Activated CD4-positive, alpha-beta T cell treated with anti-CD3 and anti-CD28 coated beads for 36 hours (primary cell): ENCODE results near the gene TMPRSS4. TPM values are rescaled to one million over a fixed set of nuclear protein-coding genes. Genes with fewer than 3 reads are reported as not detected.

Experiments used
- ATAC-seq: fragments of 200-7000 bp; cut with Tn5 transposase; one replicate; pipeline ENCODE4 v1.10.0; 2021; ENCODE audit warnings: mild to moderate bottlenecking, moderate library complexity
- CTCF ChIA-PET: fragments of 350-600 bp; sonication (Branson Sonifier 250); formaldehyde crosslinking; loops from one replicate; lab custom pipeline; 2021; ENCODE audit warnings: antibody characterized with exemption; lab: Charles Lee
- POLR2A ChIA-PET: fragments of 350-600 bp; sonication (Branson Sonifier 250); formaldehyde crosslinking; loops from one replicate; lab custom pipeline; 2021; ENCODE audit warnings: antibody characterized with exemption, inconsistent platforms; lab: Charles Lee
- DNase-seq: peaks from one replicate; pipeline ENCODE4 v3.0.0-alpha.2; 2020
- H3K27ac Mint-ChIP-seq: one replicate; pipeline ENCODE4 v1.8.0; 2021; ENCODE audit warnings: mixed read lengths
- H3K27me3 Mint-ChIP-seq: one replicate; pipeline ENCODE4 v1.8.0; 2021; ENCODE audit warnings: mixed read lengths
- H3K36me3 Mint-ChIP-seq: one replicate; pipeline ENCODE4 v1.8.0; 2021; ENCODE audit warnings: low read depth, mixed read lengths
- H3K4me1 Mint-ChIP-seq: one replicate; pipeline ENCODE4 v1.8.0; 2021; ENCODE audit warnings: mixed read lengths
- H3K4me3 Mint-ChIP-seq: one replicate; pipeline ENCODE4 v1.8.0; 2021; ENCODE audit warnings: mild to moderate bottlenecking, moderate library complexity, mixed read lengths
- H3K9me3 Mint-ChIP-seq: one replicate; pipeline ENCODE4 v1.8.0; 2021; ENCODE audit warnings: low read depth, mixed read lengths
- intact Hi-C, 2 experiments: fragments of 100-400 bp; cut with DNase I in 1 of 2; cut with micrococcal nuclease in 1 of 2; formaldehyde crosslinking; loops; one replicate each; pipeline versions ENCODE4 v1.14.2 to v1.15.1; 2022 to 2024; cut with DNase I, micrococcal nuclease
- total RNA-seq, 2 experiments: library from RNA; stranded (reverse); gene quantifications; one replicate each; pipeline ENCODE4 v1.2.3, GENCODE V29; 2021

The TMPRSS4 gene
- total RNA-seq, 2 experiments from 2014 or later: not detected

- CTCF ChIA-PET: interaction anchor here (0.6 kb wide), 1 partner anchor 13 kb away, joined by 3 read pairs; no protein-coding TSS in a partner anchor
- POLR2A ChIA-PET: interaction anchor here (0.6 to 0.7 kb wide), 2 partner anchors 165 to 420 kb away, joined by 7 to 15 read pairs; no protein-coding TSS in a partner anchor
- no peak overlapping the region for H3K4me3 Mint-ChIP-seq
- no peak overlapping the region for H3K27ac Mint-ChIP-seq
- no peaks in the 10 kb centered on the region for H3K36me3 Mint-ChIP-seq
- intact Hi-C loops: no loop called here
- H3K9me3 Mint-ChIP-seq: no peaks in the 10 kb centered on the region
- ATAC-seq (peak; percentile 78), DNase-seq (peak; percentile 20)
- H3K27me3 Mint-ChIP-seq: peaks cover 2% of the 10 kb centered on the region
- H3K4me1 Mint-ChIP-seq: no peaks in the 10 kb centered on the region
Observed at GRCh38 chr11:118126082-118126838, 49.4 kb downstream of the TMPRSS4 start.

DNA sequence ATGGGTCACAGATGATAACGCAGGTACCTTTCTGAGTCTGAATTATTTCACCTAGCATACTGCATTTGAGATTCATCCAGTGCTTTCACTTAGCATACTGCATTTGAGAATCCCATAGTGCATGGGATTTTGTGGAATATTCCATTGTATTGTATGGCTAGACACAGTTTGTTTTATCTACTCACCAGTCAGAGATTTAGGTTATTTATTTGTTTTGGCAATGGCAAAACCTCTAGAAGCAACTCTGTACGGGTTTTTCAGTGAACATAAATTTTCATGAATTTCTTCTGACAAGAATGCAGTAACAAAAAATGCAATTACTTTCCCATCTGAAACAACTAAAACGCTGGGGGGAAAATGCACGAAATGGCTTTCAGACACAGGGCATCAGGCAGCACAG is 51.4 kb downstream of the TMPRSS4 start:
- Mint-ChIP-seq H3K36me3 (no peaks in the 10 kb centered on the region), H3K4me1 (no peaks in the 10 kb centered on the region), H3K4me3 (no peak overlapping the region), H3K27me3 (no peaks in the 10 kb centered on the region), H3K9me3 (no peaks in the 10 kb centered on the region), H3K27ac (no peak overlapping the region)
- DNase-seq (no peak), ATAC-seq (no peak)
- POLR2A ChIA-PET: no interaction called here
- CTCF ChIA-PET: no interaction called here
- intact Hi-C loops: no loop called here

DNA sequence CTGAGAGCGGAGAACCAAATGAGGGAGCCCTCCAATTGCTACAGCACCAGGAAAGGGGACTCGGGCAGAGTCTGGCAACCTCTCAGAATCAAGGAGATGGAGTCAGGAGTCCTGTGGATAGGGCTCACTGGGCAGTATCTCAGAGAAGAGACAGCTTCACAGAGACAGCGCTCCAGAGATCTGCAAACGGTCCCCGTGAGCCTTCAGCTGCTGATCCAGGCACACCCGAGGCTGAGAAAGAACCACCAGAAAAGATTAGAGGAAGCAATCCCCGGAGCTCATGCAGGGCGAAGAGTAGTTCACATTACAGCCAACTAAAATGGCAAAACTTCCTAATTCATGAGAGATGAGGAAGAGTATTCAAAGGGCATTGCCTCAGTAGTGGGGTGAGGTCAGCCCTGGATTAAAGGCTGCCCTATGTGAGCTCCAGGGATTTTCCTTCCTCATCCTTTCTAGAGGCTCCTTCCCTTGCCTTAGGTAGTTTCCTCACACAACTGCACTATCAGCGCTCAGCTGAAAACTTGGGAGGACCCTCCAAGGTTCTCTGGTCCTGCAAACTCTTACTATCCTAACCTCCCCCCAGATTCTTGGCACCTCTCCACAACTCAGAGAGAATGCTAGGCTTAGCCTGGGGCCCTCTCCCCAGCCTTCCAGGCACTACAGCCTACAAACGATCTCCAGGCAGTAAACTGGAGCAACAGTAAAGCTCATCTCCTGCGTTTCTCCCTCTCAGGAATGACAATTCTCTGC is 52.0 kb downstream of the TMPRSS4 start:
- CTCF ChIA-PET: interaction anchor here (0.8 kb wide), 1 partner anchor 181 kb away, joined by 3 read pairs; no protein-coding TSS in a partner anchor
- no peak for ATAC-seq
- intact Hi-C loops: no loop called here
- H3K27me3 Mint-ChIP-seq: no peaks in the 10 kb centered on the region
- H3K27ac Mint-ChIP-seq: no peak overlapping the region
- no peaks in the 10 kb centered on the region for H3K9me3 Mint-ChIP-seq
- no peaks in the 10 kb centered on the region for H3K36me3 Mint-ChIP-seq
- no peak overlapping the region for H3K4me3 Mint-ChIP-seq
- POLR2A ChIA-PET: no interaction called here
- no peak for DNase-seq
- H3K4me1 Mint-ChIP-seq: no peaks in the 10 kb centered on the region

GRCh38 chr11:118129471-118130172 is 52.7 kb downstream of the TMPRSS4 start:
- CTCF ChIA-PET: interaction anchor here (0.7 to 1.0 kb wide), 3 partner anchors 41 to 182 kb away, joined by 3 to 4 read pairs (median 3); no protein-coding TSS in a partner anchor

GRCh38 chr11:118132385-118133151 is 55.7 kb downstream of the TMPRSS4 start:
- Mint-ChIP-seq H3K27me3 (no peaks in the 10 kb centered on the region), H3K36me3 (no peaks in the 10 kb centered on the region), H3K4me1 (no peaks in the 10 kb centered on the region), H3K9me3 (no peaks in the 10 kb centered on the region), H3K27ac (no peak overlapping the region), H3K4me3 (no peak overlapping the region)
- no peak for ATAC-seq
- POLR2A ChIA-PET: no interaction called here
- CTCF ChIA-PET: interaction anchor here (0.7 to 1.0 kb wide), 2 partner anchors 16 to 60 kb away, joined by 3 read pairs; no protein-coding TSS in a partner anchor
- intact Hi-C loops: no loop called here
- DNase-seq: no peak

More at GRCh38 chr11:118129471-118130172, 52.7 kb downstream of the TMPRSS4 start:
- Mint-ChIP-seq H3K27ac (no peak overlapping the region), H3K4me1 (no peaks in the 10 kb centered on the region), H3K36me3 (no peaks in the 10 kb centered on the region), H3K9me3 (no peaks in the 10 kb centered on the region), H3K4me3 (no peak overlapping the region), H3K27me3 (no peaks in the 10 kb centered on the region)
- POLR2A ChIA-PET: no interaction called here
- intact Hi-C loops: no loop called here
- no peak for ATAC-seq
- no peak for DNase-seq

DNA sequence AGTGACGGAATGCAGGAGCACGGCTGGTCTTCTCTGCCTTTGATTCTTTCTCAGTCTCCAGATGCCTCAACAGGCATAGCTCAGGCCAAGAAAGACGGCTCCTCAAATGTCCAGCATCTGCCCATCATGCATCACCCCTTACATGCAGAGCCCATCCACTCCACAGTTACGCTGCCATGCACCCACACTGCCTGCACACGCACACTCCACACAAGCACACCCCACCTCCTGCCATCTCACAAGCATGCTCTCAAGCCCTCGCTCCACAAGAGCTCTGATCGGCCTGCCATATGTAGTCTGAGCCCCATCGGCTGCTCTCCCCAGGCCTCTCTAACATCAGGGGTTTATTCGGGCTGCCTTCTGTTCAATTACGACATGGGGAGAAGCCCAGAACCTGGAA is 56.9 kb downstream of the TMPRSS4 start:
- H3K4me3 Mint-ChIP-seq: no peak overlapping the region
- H3K9me3 Mint-ChIP-seq: no peaks in the 10 kb centered on the region
- POLR2A ChIA-PET: interaction anchor here (0.6 kb wide), 1 partner anchor 441 kb away, joined by 3 read pairs; no protein-coding TSS in a partner anchor
- H3K36me3 Mint-ChIP-seq: no peaks in the 10 kb centered on the region
- no peak overlapping the region for H3K27ac Mint-ChIP-seq
- CTCF ChIA-PET: interaction anchor here (0.7 to 1.2 kb wide), 2 partner anchors 10 to 38 kb away, joined by 3 read pairs; no protein-coding TSS in a partner anchor
- DNase-seq (no peak), ATAC-seq (no peak)
- intact Hi-C loops: no loop called here
- no peaks in the 10 kb centered on the region for H3K27me3 Mint-ChIP-seq
- H3K4me1 Mint-ChIP-seq: no peaks in the 10 kb centered on the region

GRCh38 chr11:118135051-118135795 is 58.3 kb downstream of the TMPRSS4 start:
- no peak overlapping the region for H3K27ac Mint-ChIP-seq
- H3K4me1 Mint-ChIP-seq: no peaks in the 10 kb centered on the region
- DNase-seq (no peak), ATAC-seq (no peak)
- intact Hi-C loops: no loop called here
- no peaks in the 10 kb centered on the region for H3K36me3 Mint-ChIP-seq
- ChIA-PET POLR2A (no interaction called here), CTCF (no interaction called here)
- no peak overlapping the region for H3K4me3 Mint-ChIP-seq
- no peaks in the 10 kb centered on the region for H3K9me3 Mint-ChIP-seq
- peaks cover 4% of the 10 kb centered on the region for H3K27me3 Mint-ChIP-seq

DNA sequence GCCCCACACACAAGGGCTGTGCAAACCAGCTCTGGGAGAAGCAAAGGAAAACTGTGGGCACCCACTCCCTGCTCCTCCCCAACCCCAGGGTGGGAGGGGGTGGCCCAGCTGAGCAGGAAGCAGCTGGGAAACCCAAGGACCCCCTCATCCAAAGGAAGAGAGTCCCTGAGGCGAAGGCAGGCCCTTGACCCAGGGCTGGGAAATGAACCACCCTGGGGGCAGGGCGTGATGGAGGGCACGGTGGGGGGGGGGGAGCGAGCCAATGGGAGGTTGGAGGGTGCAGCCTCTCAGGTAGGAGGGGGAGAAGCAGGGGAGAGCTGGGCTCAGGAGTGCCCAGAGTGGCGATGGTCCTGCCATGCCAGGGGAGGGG is 58.9 kb downstream of the TMPRSS4 start:
- H3K4me1 Mint-ChIP-seq: no peaks in the 10 kb centered on the region
- POLR2A ChIA-PET: no interaction called here

DNA sequence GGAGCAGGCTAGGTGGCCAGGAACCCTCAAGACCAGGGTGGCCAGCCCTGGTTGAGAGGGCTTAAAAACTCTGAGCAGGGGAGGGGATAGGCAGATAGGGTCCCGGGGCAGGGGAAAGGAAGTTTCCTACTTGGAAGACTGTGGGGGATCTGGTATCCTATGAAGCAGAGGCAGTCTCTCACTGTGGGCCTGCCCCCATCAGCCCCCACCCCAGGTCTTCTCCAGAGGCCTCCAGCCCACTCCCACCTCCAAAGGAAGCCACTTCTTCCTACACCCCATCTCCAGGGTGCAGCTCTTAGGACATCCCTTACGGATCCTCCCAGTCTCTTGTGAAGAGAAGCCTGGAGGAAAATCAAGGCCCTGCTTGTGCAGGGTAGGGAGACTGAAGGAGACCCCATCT is 59.5 kb downstream of the TMPRSS4 start:
- peaks cover 8% of the 10 kb centered on the region for H3K27me3 Mint-ChIP-seq
- ATAC-seq (no peak), DNase-seq (no peak)
- no peaks in the 10 kb centered on the region for H3K36me3 Mint-ChIP-seq
- no peaks in the 10 kb centered on the region for H3K9me3 Mint-ChIP-seq
- no peaks in the 10 kb centered on the region for H3K4me1 Mint-ChIP-seq
- intact Hi-C loops: no loop called here
- ChIA-PET POLR2A (no interaction called here), CTCF (no interaction called here)
- H3K27ac Mint-ChIP-seq: no peak overlapping the region
- no peak overlapping the region for H3K4me3 Mint-ChIP-seq

More for the DNA sequence above, 58.9 kb downstream of the TMPRSS4 start:
- H3K4me3 Mint-ChIP-seq: no peak overlapping the region
- intact Hi-C loops: no loop called here
- no peaks in the 10 kb centered on the region for H3K9me3 Mint-ChIP-seq
- DNase-seq (no peak), ATAC-seq (no peak)
- H3K27me3 Mint-ChIP-seq: peaks cover 7% of the 10 kb centered on the region
- CTCF ChIA-PET: no interaction called here
- no peaks in the 10 kb centered on the region for H3K36me3 Mint-ChIP-seq
- H3K27ac Mint-ChIP-seq: no peak overlapping the region

- ChIA-PET POLR2A (no interaction called here), CTCF (no interaction called here)
- Mint-ChIP-seq H3K27me3 (peaks cover 11% of the 10 kb centered on the region), H3K4me1 (no peaks in the 10 kb centered on the region), H3K36me3 (no peaks in the 10 kb centered on the region), H3K9me3 (no peaks in the 10 kb centered on the region), H3K27ac (no peak overlapping the region), H3K4me3 (no peak overlapping the region)
- DNase-seq: no peak
- intact Hi-C loops: no loop called here
- no peak for ATAC-seq
Observed at GRCh38 chr11:118136801-118137200, 59.9 kb downstream of the TMPRSS4 start.
